Activated T-cell treated with anti-CD3 and anti-CD28 coated beads, Interleukin-2, amount 50 U/mL, for 24 hours (primary cell): ENCODE data around the gene DUSP9.

ENCODE experiments used
- DNase-seq: peaks from one replicate; pipeline ENCODE4 v3.0.0-alpha.2; 2020
- H3K27ac Mint-ChIP-seq: 2 replicates; pipeline ENCODE4 v1.8.0; 2020; ENCODE audit warnings: mild to moderate bottlenecking, mixed read lengths
- H3K27me3 Mint-ChIP-seq: 2 replicates; pipeline ENCODE4 v1.8.0; 2020; ENCODE audit warnings: mixed read lengths
- H3K36me3 Mint-ChIP-seq: 2 replicates; pipeline ENCODE4 v1.8.0; 2020; ENCODE audit warnings: low read depth, mixed read lengths
- H3K4me1 Mint-ChIP-seq: 2 replicates; pipeline ENCODE4 v1.8.0; 2020; ENCODE audit warnings: low read depth, mixed read lengths
- H3K4me3 Mint-ChIP-seq: 2 replicates; pipeline ENCODE4 v1.8.0; 2020; ENCODE audit warnings: mild to moderate bottlenecking, moderate library complexity, mixed read lengths
- H3K9me3 Mint-ChIP-seq: 2 replicates; pipeline ENCODE4 v1.8.0; 2020; ENCODE audit warnings: mixed read lengths

The DUSP9 gene

GRCh38 chrX:153610836-153611213, 36.2 kb upstream of the DUSP9 start:
- Mint-ChIP-seq H3K4me3 (peak overlapping the region; percentile 50), H3K27ac (no peak overlapping the region), H3K9me3 (no peaks in the 10 kb centered on the region), H3K27me3 (peaks cover 44% of the 10 kb centered on the region), H3K4me1 (peaks cover 7% of the 10 kb centered on the region), H3K36me3 (no peaks in the 10 kb centered on the region)
- DNase-seq, result no peak

- peaks cover 7% of the 10 kb centered on the region for H3K4me1 Mint-ChIP-seq
- H3K27ac Mint-ChIP-seq, result no peak overlapping the region
- H3K36me3 Mint-ChIP-seq, result no peaks in the 10 kb centered on the region
- no peaks in the 10 kb centered on the region for H3K9me3 Mint-ChIP-seq
- H3K4me3 Mint-ChIP-seq, result no peak overlapping the region
- peaks cover 48% of the 10 kb centered on the region for H3K27me3 Mint-ChIP-seq
- DNase-seq, result no peak
These were observed 35.5 kb upstream of the DUSP9 start for GRCh38 chrX:153611298-153612095.

GRCh38 chrX:153612413-153612812, 34.6 kb upstream of the DUSP9 start:
- no peak overlapping the region for H3K27ac Mint-ChIP-seq

GRCh38 chrX:153614818-153615217, 32.2 kb upstream of the DUSP9 start:
- Mint-ChIP-seq H3K9me3 (no peaks in the 10 kb centered on the region), H3K4me3 (no peak overlapping the region), H3K27me3 (peaks cover 50% of the 10 kb centered on the region), H3K27ac (no peak overlapping the region), H3K4me1 (peaks cover 7% of the 10 kb centered on the region), H3K36me3 (no peaks in the 10 kb centered on the region)
- no peak for DNase-seq

More at GRCh38 chrX:153612413-153612812, 34.6 kb upstream of the DUSP9 start:
- H3K4me3 Mint-ChIP-seq, result no peak overlapping the region
- no peaks in the 10 kb centered on the region for H3K36me3 Mint-ChIP-seq
- peaks cover 47% of the 10 kb centered on the region for H3K27me3 Mint-ChIP-seq
- no peaks in the 10 kb centered on the region for H3K9me3 Mint-ChIP-seq
- DNase-seq, result no peak
- H3K4me1 Mint-ChIP-seq, result peaks cover 7% of the 10 kb centered on the region

- Mint-ChIP-seq H3K27me3 (peaks cover 58% of the 10 kb centered on the region), H3K4me1 (no peaks in the 10 kb centered on the region), H3K9me3 (no peaks in the 10 kb centered on the region), H3K36me3 (no peaks in the 10 kb centered on the region), H3K4me3 (no peak overlapping the region), H3K27ac (no peak overlapping the region)
- DNase-seq, result no peak
These were observed 26.4 kb upstream of the DUSP9 start for GRCh38 chrX:153620576-153620975.

- no peaks in the 10 kb centered on the region for H3K4me1 Mint-ChIP-seq
- no peak for DNase-seq
- peaks cover 51% of the 10 kb centered on the region for H3K27me3 Mint-ChIP-seq
- no peak overlapping the region for H3K4me3 Mint-ChIP-seq
- no peak overlapping the region for H3K27ac Mint-ChIP-seq
- no peaks in the 10 kb centered on the region for H3K9me3 Mint-ChIP-seq
- no peaks in the 10 kb centered on the region for H3K36me3 Mint-ChIP-seq
These were observed 24.9 kb upstream of the DUSP9 start for GRCh38 chrX:153621949-153622598.

GRCh38 chrX:153622661-153623309, 24.2 kb upstream of the DUSP9 start:
- no peak for DNase-seq
- no peaks in the 10 kb centered on the region for H3K36me3 Mint-ChIP-seq
- no peaks in the 10 kb centered on the region for H3K9me3 Mint-ChIP-seq
- H3K4me3 Mint-ChIP-seq, result no peak overlapping the region
- H3K4me1 Mint-ChIP-seq, result no peaks in the 10 kb centered on the region
- H3K27me3 Mint-ChIP-seq, result peaks cover 48% of the 10 kb centered on the region
- no peak overlapping the region for H3K27ac Mint-ChIP-seq

GRCh38 chrX:153623310-153624029, 23.5 kb upstream of the DUSP9 start:
- Mint-ChIP-seq H3K4me1 (no peaks in the 10 kb centered on the region), H3K36me3 (no peaks in the 10 kb centered on the region), H3K9me3 (no peaks in the 10 kb centered on the region), H3K4me3 (no peak overlapping the region), H3K27me3 (peaks cover 41% of the 10 kb centered on the region), H3K27ac (no peak overlapping the region)
- DNase-seq, result no peak

- Mint-ChIP-seq H3K27me3 (peaks cover 37% of the 10 kb centered on the region), H3K4me3 (no peak overlapping the region), H3K4me1 (no peaks in the 10 kb centered on the region), H3K9me3 (no peaks in the 10 kb centered on the region), H3K27ac (no peak overlapping the region), H3K36me3 (no peaks in the 10 kb centered on the region)
- DNase-seq, result no peak
These were observed 22.6 kb upstream of the DUSP9 start for GRCh38 chrX:153624196-153625091.

GRCh38 chrX:153625271-153626024, 21.6 kb upstream of the DUSP9 start:
- peaks cover 44% of the 10 kb centered on the region for H3K27me3 Mint-ChIP-seq
- no peaks in the 10 kb centered on the region for H3K9me3 Mint-ChIP-seq
- H3K27ac Mint-ChIP-seq, result no peak overlapping the region
- H3K4me1 Mint-ChIP-seq, result no peaks in the 10 kb centered on the region
- no peak for DNase-seq
- no peaks in the 10 kb centered on the region for H3K36me3 Mint-ChIP-seq
- H3K4me3 Mint-ChIP-seq, result no peak overlapping the region

GRCh38 chrX:153626025-153626633, 20.9 kb upstream of the DUSP9 start:
- no peak for DNase-seq
- H3K27me3 Mint-ChIP-seq, result peaks cover 48% of the 10 kb centered on the region
- no peaks in the 10 kb centered on the region for H3K36me3 Mint-ChIP-seq

GRCh38 chrX:153626863-153627674, 19.9 kb upstream of the DUSP9 start:
- DNase-seq, result no peak
- H3K27me3 Mint-ChIP-seq, result peaks cover 46% of the 10 kb centered on the region
- peaks cover 12% of the 10 kb centered on the region for H3K9me3 Mint-ChIP-seq
- H3K27ac Mint-ChIP-seq, result no peak overlapping the region
- no peak overlapping the region for H3K4me3 Mint-ChIP-seq
- no peaks in the 10 kb centered on the region for H3K4me1 Mint-ChIP-seq
- no peaks in the 10 kb centered on the region for H3K36me3 Mint-ChIP-seq

More at GRCh38 chrX:153626025-153626633, 20.9 kb upstream of the DUSP9 start:
- Mint-ChIP-seq H3K4me3 (no peak overlapping the region), H3K9me3 (peaks cover 4% of the 10 kb centered on the region), H3K4me1 (no peaks in the 10 kb centered on the region), H3K27ac (no peak overlapping the region)
